Stimulated activated naive CD8-positive, alpha-beta T cell treated with anti-CD3 and anti-CD28 coated beads, Interleukin-15, Interleukin-2, amounts not matched to agents 100 U/mL and 50 U/mL, for 24 hours (primary cell): Measurements from ENCODE around the gene C4B.

ENCODE experiments used
- ATAC-seq: fragments of 150-1000 bp; cut with Tn5 transposase; one replicate; pipeline ENCODE4 v1.10.0; 2021
- DNase-seq: peaks from one replicate; pipeline ENCODE4 v3.0.0; 2021

Gene C4B

DNA sequence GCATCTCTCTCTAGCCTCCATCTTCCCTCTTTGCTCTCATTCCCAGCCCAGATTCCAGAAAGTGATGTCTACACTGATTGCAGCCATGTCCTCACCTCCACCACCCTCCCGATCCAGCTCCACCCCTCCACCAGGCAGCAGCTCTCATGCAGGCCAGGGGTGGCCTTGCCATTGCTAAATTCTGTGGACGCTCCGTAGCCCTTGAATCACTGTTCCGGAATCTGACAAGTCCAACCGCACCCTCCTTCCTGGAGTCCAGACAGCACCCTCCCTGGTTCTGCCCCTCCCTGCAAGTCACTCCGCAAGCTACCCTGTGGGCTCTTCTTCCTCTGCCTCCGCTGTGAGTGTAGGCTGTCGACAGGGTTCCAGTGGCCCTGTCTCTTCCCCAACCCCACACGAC is 68.3 kb downstream of the C4B start:
- ATAC-seq (no peak), DNase-seq (no peak)

DNA sequence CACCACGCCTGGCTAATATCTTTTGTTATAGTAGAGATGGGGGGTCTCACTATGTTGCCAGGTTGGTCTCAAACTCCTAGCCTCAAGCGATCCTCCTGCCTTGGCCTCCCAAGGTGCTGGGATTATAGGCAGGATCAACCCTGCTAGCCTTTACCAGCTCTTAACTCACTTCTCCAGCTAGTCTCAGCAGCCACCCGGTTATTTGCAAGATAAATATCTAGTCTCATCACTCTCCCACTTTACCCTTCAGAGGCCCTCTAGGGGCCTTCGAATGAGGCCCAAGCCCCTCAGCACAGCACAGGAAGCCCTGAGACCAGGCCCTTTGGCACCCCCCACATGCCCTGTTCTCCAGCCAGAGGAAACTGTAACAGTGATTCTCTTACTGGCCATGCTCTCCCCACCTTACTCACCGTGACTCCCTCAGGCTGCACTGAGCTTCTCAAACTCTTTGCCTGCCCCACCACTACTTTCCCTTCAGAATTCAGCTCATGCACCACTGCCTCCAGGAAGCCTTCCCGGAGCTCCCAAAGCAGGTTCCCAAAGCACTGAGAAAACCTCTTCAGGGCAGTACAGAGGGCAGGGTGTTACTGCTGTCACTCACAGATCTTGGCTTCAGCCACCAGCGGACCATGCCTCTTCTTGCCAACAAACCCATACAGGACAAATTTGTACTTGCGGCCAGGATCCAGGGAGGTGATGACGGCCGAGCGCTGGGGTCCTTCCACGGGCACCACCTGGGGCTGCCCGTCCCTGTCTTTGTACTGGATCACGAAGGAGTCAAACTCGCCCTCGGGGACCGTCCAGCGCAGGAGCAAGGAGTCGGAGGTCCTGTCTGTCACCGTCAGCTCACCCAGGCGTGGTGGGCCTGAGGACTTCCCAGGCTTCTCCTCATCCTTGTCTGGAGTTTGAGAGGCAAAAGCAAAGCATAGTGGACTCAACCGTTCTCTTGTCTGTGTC is 69.5 kb downstream of the C4B start:
- DNase-seq (no peak), ATAC-seq (no peak)

DNA sequence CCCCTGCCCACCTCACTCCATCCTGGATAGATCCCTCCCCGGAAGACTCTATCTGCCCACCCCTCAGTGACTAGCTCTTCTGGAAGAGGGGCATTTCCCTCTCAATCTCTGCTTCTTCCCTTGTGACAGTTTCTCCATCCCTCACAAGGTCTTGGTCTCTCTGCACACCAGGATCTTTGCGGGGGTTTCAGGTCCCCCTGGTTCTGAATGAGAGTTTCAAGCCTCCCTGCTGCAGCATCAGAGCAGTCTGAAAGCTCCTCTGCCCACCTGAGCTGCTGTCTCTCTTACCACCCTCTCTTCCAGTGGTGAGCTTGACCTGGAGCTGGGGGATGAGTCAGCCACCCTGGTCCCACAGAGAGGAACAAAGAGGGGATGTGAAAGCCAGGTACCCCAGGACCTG is 70.2 kb downstream of the C4B start:
- no peak for ATAC-seq
- DNase-seq: no peak
